ENCODE measurements around the gene CFAP410.

DNA sequence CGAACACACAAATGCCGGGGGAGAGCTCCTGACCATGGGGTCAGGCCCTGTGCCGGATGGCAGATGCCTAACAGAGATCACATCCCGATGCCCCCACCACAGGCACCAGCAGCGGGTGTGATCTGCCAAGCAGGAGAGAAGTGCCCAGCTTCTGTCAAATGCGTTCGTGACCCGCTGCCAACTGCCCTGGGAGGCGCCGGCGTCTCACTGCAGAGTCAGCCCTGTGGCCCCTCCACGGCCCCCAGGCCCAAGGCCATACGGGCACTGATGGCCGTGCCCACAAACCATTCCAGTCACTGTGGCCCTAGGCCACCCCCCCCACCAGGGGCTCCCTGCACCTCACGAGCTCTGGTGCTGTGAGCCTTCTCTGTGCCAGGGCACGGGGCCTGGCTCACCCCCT, 8.0 kb downstream of the CFAP410 start:
- no peak for TF ChIP-seq CTCF (conservative IDR thresholded peaks at IDR 0.05; ENCODE audit: low read length)
- no peak for TF ChIP-seq EZH2phosphoT487 (IDR thresholded peaks at IDR 0.05; ENCODE audit: borderline replicate concordance, low read depth, low read length)

Measured in OCI-LY7 (cell line).